ENCODE results near the gene IGFL4. TPM values are rescaled to one million over a fixed set of nuclear protein-coding genes. Genes with fewer than 3 reads are reported as not detected.

Gene IGFL4
- not detected in 2 replicates for total RNA-seq

DNA sequence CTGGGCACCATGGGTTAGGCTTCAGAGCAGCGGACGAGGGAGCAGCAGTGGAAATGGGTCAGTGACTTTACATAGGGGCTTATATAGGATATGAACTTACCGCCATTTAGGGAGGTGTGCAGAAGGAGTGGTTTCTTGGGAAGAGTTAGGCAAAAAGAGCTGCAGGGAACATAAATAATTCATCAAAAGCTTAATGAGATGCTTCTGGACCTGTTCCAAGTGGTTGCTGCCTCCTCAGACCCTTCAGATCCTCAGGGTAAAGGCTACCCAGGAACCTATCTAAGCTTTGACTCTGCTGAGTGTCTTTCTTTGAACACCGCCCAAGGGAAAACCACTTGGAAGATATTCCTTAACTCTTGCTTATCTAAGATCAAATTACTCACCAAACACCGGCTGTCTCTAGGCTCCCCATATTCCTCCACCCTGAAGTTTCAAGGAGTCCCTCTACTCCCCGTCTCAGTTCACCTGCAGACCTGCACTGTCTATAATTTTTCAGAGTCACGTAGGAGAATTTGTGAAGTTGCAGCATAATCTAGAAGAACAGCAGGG is at the start of gene IGFL4:
Gene IGFL4 (minus strand): TSS at position 51 of the 549 bp plus-strand sequence. CDS start 40 bp downstream, at position 11.

DNA sequence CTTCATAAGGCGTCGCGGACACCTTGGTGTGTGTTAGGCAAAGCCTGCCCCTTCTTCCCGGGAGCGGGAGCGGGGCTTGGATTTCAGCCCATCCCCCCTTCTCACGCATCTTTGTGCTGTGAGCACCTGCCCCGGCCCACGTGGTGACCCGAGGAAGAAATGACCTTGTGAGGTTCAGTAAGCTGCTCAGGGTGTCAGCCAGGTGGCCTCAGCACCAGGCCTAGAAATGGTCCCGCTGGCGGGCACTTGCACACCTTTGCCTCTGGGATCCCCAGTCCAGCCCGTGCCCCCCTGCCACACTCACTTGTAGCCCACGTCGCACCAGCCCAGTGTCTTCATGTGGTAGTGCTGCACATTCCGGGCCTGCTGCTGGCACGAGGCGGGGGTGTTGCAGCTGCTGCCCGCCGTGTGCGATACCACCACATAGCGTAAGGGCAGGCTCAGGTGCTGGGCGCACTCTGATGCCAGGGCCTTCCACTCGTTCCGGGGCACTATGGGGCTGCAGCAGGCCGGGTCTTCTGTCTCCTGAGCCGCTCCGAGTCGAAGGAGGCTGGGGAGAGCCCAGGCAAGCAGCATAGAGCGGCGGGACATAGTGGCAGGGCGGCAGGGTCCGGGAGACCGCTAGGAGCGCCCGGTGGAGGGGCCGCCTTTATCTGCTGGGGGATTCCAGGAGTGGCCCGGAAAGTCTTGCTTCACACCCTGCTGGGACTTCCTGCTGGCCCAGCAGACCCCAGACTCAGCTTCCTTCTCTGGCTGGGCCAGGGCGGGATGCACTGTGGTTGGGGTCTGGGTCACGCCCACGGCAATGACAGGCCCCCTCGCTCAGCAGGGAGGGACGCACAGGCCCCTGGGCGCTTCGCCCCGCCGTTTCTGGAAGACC is 18.1 kb downstream of the IGFL4 start, which contains the start of gene PGLYRP1:
Gene PGLYRP1 (minus strand): TSS at position 623 of the 880 bp plus-strand sequence. CDS start 32 bp downstream, at position 591.

DNA sequence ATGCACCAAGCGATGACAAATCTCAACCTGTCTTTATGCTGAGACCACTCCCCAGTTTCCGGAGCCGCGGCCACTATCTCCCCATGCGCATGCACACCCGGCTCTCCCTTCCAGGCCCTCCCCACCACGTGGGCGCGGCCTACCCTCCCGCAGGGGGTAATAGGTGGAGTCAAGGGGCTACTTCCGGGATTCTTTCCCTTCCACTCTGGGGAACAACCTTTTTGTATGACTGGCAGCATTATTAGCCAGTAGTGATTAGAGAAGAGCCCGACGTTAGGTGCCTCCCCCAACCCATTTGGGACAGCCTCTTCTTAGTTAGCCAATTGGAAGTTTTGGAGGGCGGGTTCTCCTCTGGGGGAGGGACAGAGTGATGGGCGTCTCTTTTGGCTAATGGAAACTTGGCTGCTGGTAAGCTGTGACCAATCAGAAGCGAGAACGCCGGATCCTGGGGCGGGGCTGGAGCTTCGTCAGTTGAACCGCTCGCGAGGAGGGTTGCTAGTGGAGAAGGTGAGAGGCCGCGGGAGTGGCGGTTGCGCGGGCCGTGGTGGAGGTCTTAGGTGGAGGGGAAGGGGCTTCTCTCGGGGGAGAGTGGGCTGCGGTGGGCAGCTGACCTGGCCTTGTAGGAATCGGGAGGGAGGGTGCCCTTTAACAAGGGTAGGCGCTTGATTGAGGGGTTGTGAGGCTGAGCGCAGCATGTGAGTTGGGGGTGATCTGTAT is 45.6 kb downstream of the IGFL4 start, which contains the start of gene CCDC61:
Gene CCDC61 (plus strand): TSS at position 470 of the 717 bp plus-strand sequence. CDS start 7,552 bp downstream, outside the sequence.

Small RNA genes lying within 50 kb of the gene (small RNA-seq; reads per million reads assigned to genes)
- 13.5 reads per million, percentile 95 among the genes with 10 or more reads in this experiment for gene MIR769

Other genes starting within 250 kb of the IGFL4 start
- 27.3 and 39.2 TPM in 2 replicates for gene DMWD, start 248.2 kb downstream of the IGFL4 start, total RNA-seq
- gene RSPH6A, start 225.7 kb downstream of the IGFL4 start, total RNA-seq: 0.11 and 0.13 TPM in 2 replicates
- gene SYMPK, start 177.9 kb downstream of the IGFL4 start, total RNA-seq: 29.3 and 30.3 TPM in 2 replicates
- gene FOXA3, start 176.7 kb downstream of the IGFL4 start, total RNA-seq: under 0.01 TPM in 1 of 2 replicates, not detected in the other
- 21.6 and 22.7 TPM in 2 replicates for gene IRF2BP1, start 154.9 kb downstream of the IGFL4 start, total RNA-seq
- 1.3 and 1.8 TPM in 2 replicates for gene MYPOP, start 138.4 kb downstream of the IGFL4 start, total RNA-seq
- not detected in 2 replicates for gene NANOS2, start 126.2 kb downstream of the IGFL4 start, total RNA-seq
- gene NOVA2, start 67.1 kb downstream of the IGFL4 start, total RNA-seq: under 0.01 TPM in 2 replicates
- 3.9 and 4.3 TPM in 2 replicates for gene CCDC61, start 45.5 kb downstream of the IGFL4 start, total RNA-seq
- gene PGLYRP1, start 17.9 kb downstream of the IGFL4 start, total RNA-seq: not detected in 2 replicates
- not detected in 2 replicates for gene IGFL3, start 83.7 kb upstream of the IGFL4 start, total RNA-seq
- 0.11 TPM in 1 of 2 replicates, not detected in the other for gene IGFL2, start 107.2 kb upstream of the IGFL4 start, total RNA-seq
- not detected in 2 replicates for gene IGFL1, start 188.7 kb upstream of the IGFL4 start, total RNA-seq